ENCODE data around the gene ZNF407.

Gene ZNF407

DNA sequence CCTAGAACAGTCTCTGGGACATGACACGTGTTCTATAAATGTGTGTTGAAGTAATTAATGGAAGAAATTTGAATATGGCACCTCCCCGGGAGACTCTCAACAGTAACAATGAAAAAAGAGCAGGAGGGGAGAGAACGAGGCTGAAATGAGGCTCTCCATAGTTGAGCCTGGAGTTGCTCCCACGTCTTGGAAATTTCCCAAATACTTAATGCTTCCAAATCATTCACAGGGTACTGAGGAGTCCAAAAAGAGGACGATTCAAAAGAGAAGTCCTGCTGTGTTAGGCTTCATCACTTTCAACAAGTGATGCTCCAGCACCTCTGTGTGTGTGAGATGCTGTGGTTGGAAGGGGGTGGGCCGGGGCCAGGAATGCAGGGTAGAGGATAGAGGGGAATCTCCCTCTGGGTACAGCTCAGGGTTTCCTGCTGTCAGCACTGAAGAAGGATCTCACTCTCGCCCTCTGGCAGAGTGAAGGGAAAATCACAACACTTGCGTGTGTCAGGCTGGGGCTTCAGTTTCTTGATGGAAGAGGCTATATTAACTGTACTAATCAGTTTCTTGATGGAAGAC lies 18.1 kb upstream of the ZNF407 start:
- DNase-seq = no peak

- no peak for DNase-seq
Measured at GRCh38 chr18:74582642-74583041, 15.0 kb upstream of the ZNF407 start.

- no peak for DNase-seq
Measured at GRCh38 chr18:74587441-74587840, 10.2 kb upstream of the ZNF407 start.

DNA sequence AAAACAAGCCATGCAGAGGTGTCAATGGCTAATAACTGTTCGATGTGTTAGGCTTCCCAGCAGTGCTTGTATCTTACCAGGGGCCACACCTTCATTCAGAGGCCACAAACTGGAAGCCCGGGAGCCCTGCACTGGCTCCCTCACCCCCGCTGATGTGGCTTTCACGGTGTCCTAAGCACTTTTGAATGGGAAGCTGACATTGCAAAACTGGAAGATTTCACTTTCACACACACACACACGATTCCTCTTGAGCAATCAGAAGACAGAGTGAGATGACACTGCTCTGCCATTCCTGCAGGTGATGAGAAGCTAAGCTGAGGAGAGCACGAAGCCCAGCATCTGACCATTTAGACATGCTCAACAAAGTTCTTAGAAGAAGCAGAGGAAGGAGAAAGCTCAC lies 8.6 kb upstream of the ZNF407 start:
- DNase-seq = no peak

DNA sequence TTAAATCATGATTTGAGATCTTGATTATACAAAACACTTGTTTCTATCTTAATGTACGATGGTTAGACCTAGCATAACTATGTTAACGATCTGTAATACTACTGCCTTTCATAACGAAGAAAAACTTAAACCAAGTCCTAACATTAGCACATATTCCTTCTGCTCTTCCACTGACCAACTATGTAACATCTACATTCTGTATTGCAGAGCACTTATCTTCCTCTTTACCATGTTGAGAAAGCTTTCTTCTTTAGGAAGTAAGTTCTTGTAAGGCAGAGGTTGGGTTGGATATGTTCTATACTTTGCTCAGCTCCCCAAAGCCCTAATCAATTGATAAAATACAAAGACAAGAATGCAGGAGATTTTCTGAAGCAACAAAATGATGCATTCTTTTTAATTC lies 7.9 kb upstream of the ZNF407 start:
- DNase-seq = no peak

GRCh38 chr18:74590671-74591070 lies 7.0 kb upstream of the ZNF407 start:
- DNase-seq = no peak

DNA sequence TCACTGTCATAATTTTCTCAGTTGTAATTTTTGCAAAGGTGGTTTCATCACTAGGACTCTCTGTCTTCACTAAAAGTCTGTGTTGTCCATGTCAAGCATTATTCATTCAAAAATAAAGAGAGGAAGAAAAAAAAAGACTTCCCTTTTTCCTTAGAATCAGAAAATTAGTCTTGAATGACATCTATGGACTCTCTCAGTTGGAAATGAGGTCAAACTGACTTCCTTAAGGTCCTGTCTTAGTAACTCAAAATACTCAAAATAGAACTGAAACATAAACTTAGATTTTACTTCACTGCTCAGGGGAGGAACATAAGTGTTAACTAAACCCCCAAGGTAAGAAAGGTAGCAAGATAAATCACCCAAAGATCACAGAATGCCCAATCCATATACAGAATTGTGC lies 2.2 kb upstream of the ZNF407 start:
- no peak for DNase-seq

DNA sequence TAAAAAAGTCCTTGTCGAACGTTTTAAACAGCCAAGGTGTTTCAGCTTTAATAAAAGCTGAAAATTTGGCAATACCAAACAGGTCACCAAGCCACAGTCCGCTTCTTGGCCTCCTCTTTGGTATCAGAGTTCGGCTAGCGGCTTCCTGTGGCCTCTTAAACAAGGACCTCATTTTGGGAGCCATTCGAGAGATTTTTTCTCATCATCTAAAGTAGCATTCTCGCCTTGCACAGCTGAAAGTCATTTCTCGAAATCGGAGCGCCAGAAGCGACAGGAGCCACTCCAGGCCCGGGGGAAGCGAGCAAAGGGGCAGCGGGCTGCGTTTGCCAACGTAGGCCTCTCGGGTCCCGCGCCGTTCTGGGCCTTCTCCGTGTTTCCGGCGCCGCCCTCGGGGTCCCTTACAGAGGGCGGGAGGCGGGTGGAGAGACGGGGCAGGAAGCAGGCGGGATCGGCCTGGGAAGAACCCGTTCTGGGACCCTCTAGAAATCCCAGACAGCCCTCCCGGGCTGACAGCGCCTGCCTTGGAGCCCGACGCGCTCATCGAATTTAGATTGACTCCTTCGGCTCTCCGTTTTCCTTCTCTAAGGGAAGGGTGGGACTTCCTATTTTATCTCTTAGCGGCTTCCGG lies 522 bp upstream of the ZNF407 start:
- peak in 49 of 51 donors; percentile 34 to 98 (median 75) for DNase-seq

DNA sequence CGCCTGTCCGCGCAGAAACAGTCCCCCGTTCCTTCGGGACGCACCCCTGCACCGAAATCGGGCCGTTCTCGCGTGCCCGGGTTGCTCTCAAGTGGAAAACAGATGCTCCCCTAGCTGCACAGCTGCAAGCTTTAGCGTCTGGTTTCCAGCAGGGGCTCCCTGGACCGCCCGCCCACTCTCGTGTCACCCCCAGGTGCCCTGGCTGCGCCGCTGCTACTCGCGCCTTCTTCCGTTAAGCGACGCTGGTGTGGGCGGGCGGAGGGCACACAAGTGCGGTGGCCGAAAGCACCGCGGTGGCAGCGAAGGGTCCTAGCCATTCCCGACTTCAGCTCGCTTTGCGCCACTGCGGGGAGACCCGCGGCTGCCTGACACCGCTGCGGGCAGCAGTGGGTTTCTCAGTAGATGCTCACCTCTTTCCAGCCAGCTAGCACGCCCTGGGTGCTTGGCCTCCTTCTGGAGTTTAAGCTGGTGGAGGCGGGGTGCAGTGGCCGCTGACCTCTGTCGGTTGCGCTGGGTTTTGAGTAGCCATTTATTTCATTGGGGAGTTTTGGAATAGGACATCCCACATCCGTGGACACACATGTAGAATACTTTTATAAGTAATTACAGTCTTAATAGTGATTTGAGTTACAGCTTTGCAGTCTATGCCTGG lies 806 bp downstream of the ZNF407 start:
- DNase-seq = peak in 28 of 51 donors; percentile 29 to 80 (median 56)

DNA sequence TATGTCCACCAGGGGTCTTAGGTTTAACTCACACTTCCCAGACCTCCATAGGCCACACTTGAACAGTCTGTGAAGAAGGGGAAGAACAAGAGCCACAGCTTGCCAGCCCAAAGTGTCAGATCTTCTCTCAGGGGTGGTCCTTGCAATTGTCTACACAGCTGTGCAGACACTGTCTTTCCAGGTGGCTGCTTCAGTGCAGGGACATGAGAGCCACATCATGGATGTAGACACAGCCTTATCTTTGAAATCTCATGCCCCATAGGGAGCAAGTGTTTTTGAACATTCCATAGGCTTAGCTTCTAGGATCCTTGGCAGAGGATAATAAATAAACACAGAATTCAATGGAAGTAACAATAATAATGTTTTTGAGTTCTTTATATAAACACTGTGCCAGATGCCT lies 6.7 kb downstream of the ZNF407 start:
- no peak for DNase-seq

DNA sequence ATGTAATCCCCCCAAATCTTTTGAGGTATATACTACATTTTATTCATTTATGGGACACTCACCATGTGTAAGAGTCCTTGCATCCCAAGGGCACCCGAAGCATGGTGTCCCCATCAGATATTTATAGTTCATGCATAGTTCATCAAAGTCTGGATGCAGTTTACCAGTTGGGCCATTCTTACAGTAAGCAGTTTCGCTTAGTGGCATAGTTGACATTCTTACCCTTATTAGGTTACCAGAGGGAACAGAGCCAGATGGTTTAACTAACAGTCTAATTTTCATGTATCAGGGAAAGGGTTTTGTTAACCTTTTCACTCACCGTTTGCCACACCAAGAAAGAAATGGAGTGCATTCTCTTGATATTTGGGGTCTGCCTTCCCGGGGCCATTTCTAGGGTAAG lies 7.1 kb downstream of the ZNF407 start:
- DNase-seq = no peak

DNA sequence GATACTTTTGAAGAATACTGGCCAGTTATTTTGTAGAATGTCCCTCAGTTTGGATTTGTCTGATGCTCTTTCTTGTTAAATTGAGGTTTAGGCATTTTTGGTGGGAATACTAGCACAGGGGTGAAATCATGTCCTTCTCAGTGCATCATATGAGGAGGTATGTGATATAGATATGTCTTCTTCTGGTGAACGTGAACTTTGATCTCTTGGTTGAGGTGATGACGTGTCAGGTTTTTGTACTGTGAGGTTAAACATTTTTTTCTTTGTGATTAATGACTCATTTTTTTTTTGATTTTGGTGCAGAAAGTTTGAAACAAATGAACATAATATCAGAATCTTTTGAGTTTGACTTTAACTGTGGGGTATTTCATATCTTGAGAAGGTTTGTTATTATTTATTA lies 11.0 kb downstream of the ZNF407 start:
- DNase-seq = no peak

GRCh38 chr18:74609535-74609934 lies 11.9 kb downstream of the ZNF407 start:
- no peak for DNase-seq

DNA sequence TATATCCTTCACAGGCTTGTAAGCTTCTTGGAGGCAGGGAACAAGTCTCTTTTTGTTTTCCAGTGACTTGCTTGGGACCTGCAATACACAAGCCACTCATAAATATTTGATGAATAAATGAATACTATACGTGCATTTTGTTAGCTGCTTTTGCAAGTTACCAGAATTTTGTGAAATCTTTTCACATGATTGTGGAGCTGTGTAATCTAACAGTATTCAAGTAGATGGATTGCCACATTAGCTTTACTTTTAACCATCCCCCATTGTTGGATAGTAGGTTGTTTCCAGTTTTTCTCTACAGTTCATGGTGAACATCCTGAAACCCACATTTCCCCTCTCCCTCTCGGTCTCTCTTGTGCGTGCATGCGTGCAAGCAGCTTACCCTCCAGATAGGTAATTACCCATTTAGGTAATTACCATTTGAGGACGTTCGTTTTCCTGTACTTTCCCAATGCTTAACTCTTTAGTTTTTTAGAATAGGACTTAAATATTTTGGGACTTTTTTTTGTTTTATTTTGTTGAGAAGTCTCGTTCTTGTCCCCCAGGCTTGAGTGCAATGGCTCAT lies 12.5 kb downstream of the ZNF407 start:
- no peak for DNase-seq

GRCh38 chr18:74610860-74611259 lies 13.2 kb downstream of the ZNF407 start:
- no peak for DNase-seq

DNA sequence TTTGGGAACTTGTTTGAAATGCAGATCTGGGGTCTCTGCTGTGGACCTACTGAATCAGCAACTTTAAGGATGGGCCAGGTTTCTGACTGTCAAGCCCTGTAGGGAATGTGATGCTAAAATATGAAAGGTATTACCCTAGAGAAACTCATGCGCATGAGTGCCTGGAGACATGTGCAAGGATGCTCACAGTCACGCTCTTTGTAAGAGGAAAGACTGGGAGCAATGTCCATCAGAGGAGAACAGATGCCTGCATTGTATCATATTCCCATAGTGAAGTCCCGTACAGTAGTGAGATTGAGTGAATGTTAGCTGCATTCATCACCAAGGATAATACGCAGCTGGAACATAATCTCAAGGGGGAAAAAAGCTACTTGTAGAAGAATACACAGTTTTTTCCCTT lies 14.1 kb downstream of the ZNF407 start:
- DNase-seq = peak in 1 of 51 donors; percentile 36

DNA sequence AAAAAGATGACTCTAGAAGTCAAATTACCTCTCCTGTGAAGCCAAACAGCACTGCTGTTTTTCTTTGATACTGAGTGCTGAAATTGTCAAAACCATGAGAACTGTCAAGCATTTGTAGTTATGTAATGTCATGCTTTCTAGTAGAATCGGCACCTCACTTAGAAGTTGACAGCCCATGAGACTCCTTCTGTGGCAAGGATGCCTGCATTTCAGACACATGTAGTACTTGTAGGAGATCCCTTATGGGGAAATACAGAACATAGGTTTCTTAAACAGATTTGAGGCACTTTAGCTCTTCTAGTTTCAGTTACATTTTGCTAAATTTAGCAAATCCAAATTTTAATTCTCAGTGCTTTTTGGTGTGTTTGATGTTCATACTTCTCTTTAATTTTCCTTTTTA lies 15.7 kb downstream of the ZNF407 start:
- DNase-seq = no peak

GRCh38 chr18:74616494-74616893 lies 18.8 kb downstream of the ZNF407 start:
- DNase-seq = no peak

DNA sequence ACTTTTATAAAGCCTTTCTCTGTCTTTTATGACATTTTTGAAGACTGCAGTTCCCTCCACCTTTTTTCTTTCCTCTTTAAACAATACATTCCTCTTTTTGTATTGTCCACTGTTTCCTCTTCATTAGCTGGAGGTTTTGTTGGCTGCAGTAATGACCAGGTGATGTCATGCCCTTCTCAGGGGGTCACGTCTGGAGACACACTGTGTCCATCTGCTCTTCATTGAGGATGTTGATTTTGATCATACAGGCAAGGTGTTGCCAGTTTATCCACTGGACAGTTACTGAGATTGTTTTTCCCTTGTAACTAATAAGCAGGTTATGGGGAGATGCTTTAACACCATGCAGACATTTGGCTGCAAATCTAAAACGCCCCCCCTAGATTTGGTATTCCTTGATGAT lies 19.8 kb downstream of the ZNF407 start:
- DNase-seq = no peak

- DNase-seq = no peak
Measured at GRCh38 chr18:74622072-74622471, 24.4 kb downstream of the ZNF407 start.

DNA sequence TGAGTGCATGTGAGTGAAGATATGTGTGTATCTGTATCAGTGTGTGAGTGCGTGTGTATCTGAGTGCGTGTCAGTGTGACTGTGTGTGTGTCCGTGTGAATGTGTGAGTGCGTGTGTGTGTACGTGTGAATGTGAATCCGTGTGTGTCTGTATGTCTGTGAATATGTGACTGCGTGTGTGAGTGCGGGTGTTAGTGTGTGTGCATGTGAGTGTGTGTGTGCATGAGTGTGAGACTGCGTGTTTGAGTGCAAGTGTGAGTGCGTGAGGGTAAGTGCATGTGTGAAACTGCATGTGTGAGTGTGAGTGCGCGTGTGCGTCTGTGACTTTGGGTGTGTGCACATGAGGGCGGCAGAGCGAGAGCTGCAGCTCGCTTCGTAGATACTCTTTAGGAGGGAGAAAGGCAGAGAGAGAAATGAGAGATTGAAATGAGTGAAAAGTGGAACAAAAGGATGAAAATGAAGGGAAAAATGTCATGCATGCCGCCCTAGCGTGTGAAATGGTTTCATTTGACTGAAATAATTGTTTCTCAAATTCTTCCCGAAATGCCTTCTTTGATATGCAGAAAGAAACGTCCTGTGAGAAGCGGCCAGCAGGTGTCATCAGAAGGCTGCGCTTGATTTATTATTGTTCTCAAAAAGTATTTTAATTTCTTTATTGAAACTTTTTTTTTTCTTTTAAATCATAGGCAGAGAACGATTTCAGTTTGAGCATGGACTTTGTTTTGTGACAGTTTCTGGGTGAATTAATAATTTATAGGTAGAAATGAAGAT lies 25.6 kb downstream of the ZNF407 start:
- peak in 4 of 51 donors; percentile 9 to 23 (median 17) for DNase-seq

GRCh38 chr18:74624466-74624865 lies 26.8 kb downstream of the ZNF407 start:
- no peak for DNase-seq
